ENCODE data around the gene SEMA3F.

- TF ChIP-seq CTCF (conservative IDR thresholded peaks at IDR 0.05 in 1 of 2, IDR thresholded peaks at IDR 0.05 in 1 of 2; ENCODE audit: extremely low read depth in 1 of 2, insufficient read depth in 1 of 2, low read depth in 1 of 2, low read length in 2 of 2) (no peak), EZH2 (IDR thresholded peaks at IDR 0.05; ENCODE audit: borderline replicate concordance, low read length) (no peak)
Measured at GRCh38 chr3:50156549-50157493, 1.7 kb downstream of the SEMA3F start.

Data from mammary epithelial cell (primary cell).